IMR-90 (cell line): ENCODE data around the gene TBC1D12.

Experiments used
- CEBPB ChIP-seq: IDR thresholded peaks from 2 replicates; pipeline ENCODE4 v1.6.1; 2012; ENCODE audit warnings: low read depth, low read length, improper control_type of control experiment
- CTCF ChIP-seq: conservative IDR thresholded peaks from 2 replicates; pipeline ENCODE4 v1.5.1; 2012; ENCODE audit warnings: mild to moderate bottlenecking, low read depth, low read length, improper control_type of control experiment
- ELK1 ChIP-seq: fragments of 150-350 bp; IDR thresholded peaks from 2 replicates; pipeline ENCODE4 v1.6.1; 2016; ENCODE audit warnings: low read depth, mild to moderate bottlenecking, low read length, moderate library complexity, borderline replicate concordance
- MAZ ChIP-seq: IDR thresholded peaks from 2 replicates; pipeline ENCODE4 v1.6.1; 2012; ENCODE audit warnings: low read depth, mild to moderate bottlenecking, low read length, improper control_type of control experiment, moderate library complexity, borderline replicate concordance
- POLR2A ChIP-seq: IDR thresholded peaks from 2 replicates; pipeline ENCODE4 v1.6.1; 2012; ENCODE audit warnings: mild to moderate bottlenecking, low read depth, low read length
- RFX5 ChIP-seq: IDR thresholded peaks from 2 replicates; pipeline ENCODE4 v1.8.0; 2012; ENCODE audit warnings: low read depth, mild to moderate bottlenecking, low read length, moderate library complexity
- SMC3 ChIP-seq: fragments of 150-350 bp; IDR thresholded peaks from 2 replicates; pipeline ENCODE4 v1.6.1; 2016; ENCODE audit warnings: low read depth, mild to moderate bottlenecking, antibody characterized with exemption, low read length, moderate library complexity

DNA sequence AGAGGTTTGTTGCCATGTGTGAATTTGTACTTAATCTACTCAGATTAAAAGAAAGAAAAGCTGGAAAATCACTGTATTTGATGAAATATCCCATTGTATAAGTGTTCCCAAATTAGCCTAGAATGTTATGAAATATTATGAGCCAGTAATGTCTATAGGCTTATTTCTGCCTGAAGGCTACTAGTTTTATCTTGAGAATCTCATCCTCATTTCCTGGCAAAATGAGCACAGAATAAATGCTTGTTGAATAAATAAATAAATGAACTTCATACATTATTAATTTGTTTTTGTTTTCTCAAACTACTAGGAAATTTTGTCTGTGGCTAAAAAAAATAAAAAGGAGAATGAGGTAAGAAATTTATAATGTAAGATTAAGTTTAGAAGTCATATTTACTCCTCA lies 168.7 kb downstream of the TBC1D12 start:
- TF ChIP-seq POLR2A = no peak
- no peak for TF ChIP-seq CTCF
- no peak for TF ChIP-seq ELK1
- no peak for TF ChIP-seq SMC3
- TF ChIP-seq MAZ = no peak
- TF ChIP-seq CEBPB = no peak
- no peak for TF ChIP-seq RFX5
